ENCODE results near the gene LMAN2L. TPM values are rescaled to one million over a fixed set of nuclear protein-coding genes. Genes with fewer than 3 reads are reported as not detected.

The LMAN2L gene
- total RNA-seq, 1 experiment from 2014 or later: 17.6 TPM

DNA sequence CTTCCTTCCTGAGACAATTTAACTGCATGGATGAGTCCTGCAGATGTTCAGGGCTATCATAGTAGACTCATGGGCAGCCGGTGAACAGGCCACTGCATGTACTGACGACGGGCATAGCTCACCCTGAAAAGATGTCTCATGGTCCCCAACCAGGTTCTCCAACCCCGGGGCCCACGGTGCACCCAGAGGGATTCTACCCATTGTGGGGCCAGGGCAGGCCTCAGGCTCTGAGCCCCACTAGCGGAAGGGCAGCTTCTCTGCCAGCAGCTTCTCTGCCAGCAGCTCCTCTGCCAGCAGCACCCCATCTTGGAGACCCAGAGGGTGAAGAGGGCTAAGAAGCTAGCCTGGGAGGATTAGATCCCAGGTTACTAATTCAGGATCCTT, 17.6 kb upstream of the LMAN2L start:
- no CpG with 5 or more reads among the region's 6 CpGs for WGBS (ENCODE audit: extremely low coverage, insufficient read length, low lambda C conversion rate)
- no peak overlapping the region for H3K23ac ChIP-seq (ENCODE audit: insufficient read length, low read depth, low read length)
- H2AK5ac ChIP-seq (ENCODE audit: insufficient read length, low read length): no peak overlapping the region
- no peaks in the 10 kb centered on the region for H4K20me1 ChIP-seq (ENCODE audit: control insufficient read depth, insufficient read depth, insufficient read length)
- H3K4ac ChIP-seq (ENCODE audit: low read depth, low read length): no peak overlapping the region
- H2BK15ac ChIP-seq (ENCODE audit: low read depth, low read length): no peak overlapping the region
- no peak overlapping the region for H2BK20ac ChIP-seq (ENCODE audit: low read depth, low read length, poor library complexity, severe bottlenecking)
- DNase-seq: no peak
- H3T11ph ChIP-seq (ENCODE audit: low read length): no peak overlapping the region
- H3K14ac ChIP-seq (ENCODE audit: insufficient read depth, low read length): no peak overlapping the region
- Mint-ChIP-seq H3K4me1 (peaks cover 25 to 33% of the 10 kb centered on the region in 2 experiments), H3K9me3 (no peaks in the 10 kb centered on the region), H3K4me3 (no peak overlapping the region), H3K27me3 (ENCODE audit: low read depth) (peaks cover 15% of the 10 kb centered on the region), H3K27ac (no peak overlapping the region), H3K36me3 (ENCODE audit: insufficient read depth in 1 of 3, low read depth in 3 of 3) (no peaks in the 10 kb centered on the region)
- H3K4me1 ChIP-seq (ENCODE audit: insufficient read depth, low read length): peaks cover 3% of the 10 kb centered on the region; the same call in 1 of the 2 replicates
- H3K9ac ChIP-seq (ENCODE audit: extremely low read depth, insufficient read length, low read length): no peak overlapping the region
- no peak overlapping the region for H3K27ac ChIP-seq (ENCODE audit: insufficient read length, low read depth, low read length)
- no peak overlapping the region for H2BK12ac ChIP-seq (ENCODE audit: insufficient read length, low read depth, low read length)
- no peak overlapping the region for H4K5ac ChIP-seq (ENCODE audit: insufficient read length, low read depth, low read length)
- no peak overlapping the region for H4K91ac ChIP-seq (ENCODE audit: insufficient read length, low read depth, low read length)
- H3K56ac ChIP-seq (ENCODE audit: insufficient read length, low read depth, low read length): no peak overlapping the region
- H2BK120ac ChIP-seq (ENCODE audit: low read depth, low read length, poor library complexity, severe bottlenecking): no peak overlapping the region
- TF ChIP-seq, protein P1, sequence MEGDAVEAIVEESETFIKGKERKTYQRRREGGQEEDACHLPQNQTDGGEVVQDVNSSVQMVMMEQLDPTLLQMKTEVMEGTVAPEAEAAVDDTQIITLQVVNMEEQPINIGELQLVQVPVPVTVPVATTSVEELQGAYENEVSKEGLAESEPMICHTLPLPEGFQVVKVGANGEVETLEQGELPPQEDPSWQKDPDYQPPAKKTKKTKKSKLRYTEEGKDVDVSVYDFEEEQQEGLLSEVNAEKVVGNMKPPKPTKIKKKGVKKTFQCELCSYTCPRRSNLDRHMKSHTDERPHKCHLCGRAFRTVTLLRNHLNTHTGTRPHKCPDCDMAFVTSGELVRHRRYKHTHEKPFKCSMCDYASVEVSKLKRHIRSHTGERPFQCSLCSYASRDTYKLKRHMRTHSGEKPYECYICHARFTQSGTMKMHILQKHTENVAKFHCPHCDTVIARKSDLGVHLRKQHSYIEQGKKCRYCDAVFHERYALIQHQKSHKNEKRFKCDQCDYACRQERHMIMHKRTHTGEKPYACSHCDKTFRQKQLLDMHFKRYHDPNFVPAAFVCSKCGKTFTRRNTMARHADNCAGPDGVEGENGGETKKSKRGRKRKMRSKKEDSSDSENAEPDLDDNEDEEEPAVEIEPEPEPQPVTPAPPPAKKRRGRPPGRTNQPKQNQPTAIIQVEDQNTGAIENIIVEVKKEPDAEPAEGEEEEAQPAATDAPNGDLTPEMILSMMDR (conservative IDR thresholded peaks at IDR 0.05): no peak
- no peak overlapping the region for H3K18ac ChIP-seq (ENCODE audit: insufficient read length, low read depth, low read length)
- H3K27me3 ChIP-seq (ENCODE audit: insufficient read depth, low read length): peaks cover 2% of the 10 kb centered on the region; the same call in 1 of the 2 replicates
- no peak overlapping the region for H4K8ac ChIP-seq (replicated peaks; ENCODE audit: insufficient read length, low read depth, low read length)
- no peak overlapping the region for H2AFZ ChIP-seq (ENCODE audit: low read length)
- H2BK5ac ChIP-seq (ENCODE audit: insufficient read length, low read length): no peak overlapping the region
- no peaks in the 10 kb centered on the region for H3K79me1 ChIP-seq (ENCODE audit: insufficient read depth, low read depth, low read length, poor library complexity, severe bottlenecking)
- no peaks in the 10 kb centered on the region for H3K79me2 ChIP-seq (ENCODE audit: insufficient read depth, low read length)
- H3K4me2 ChIP-seq (ENCODE audit: insufficient read depth, insufficient read length, low read length): no peak overlapping the region
- no peaks in the 10 kb centered on the region for H3K9me3 ChIP-seq (ENCODE audit: control insufficient read depth, low read depth, low read length)
- H3K23me2 ChIP-seq (ENCODE audit: insufficient read length, low read depth, low read length, poor library complexity, severe bottlenecking): peaks cover 10% of the 10 kb centered on the region

All from H9 (cell line).